GM18867 (cell line): Measurements from ENCODE around the gene MRPS31.

Source experiments
- ATAC-seq: cut with Tn5 transposase; IDR thresholded peaks from one replicate; pipeline ENCODE4 v1.9.1; 2021; ENCODE audit warnings: mild to moderate bottlenecking, moderate library complexity; ENCODE audit not compliant: unreplicated experiment

Gene MRPS31

DNA sequence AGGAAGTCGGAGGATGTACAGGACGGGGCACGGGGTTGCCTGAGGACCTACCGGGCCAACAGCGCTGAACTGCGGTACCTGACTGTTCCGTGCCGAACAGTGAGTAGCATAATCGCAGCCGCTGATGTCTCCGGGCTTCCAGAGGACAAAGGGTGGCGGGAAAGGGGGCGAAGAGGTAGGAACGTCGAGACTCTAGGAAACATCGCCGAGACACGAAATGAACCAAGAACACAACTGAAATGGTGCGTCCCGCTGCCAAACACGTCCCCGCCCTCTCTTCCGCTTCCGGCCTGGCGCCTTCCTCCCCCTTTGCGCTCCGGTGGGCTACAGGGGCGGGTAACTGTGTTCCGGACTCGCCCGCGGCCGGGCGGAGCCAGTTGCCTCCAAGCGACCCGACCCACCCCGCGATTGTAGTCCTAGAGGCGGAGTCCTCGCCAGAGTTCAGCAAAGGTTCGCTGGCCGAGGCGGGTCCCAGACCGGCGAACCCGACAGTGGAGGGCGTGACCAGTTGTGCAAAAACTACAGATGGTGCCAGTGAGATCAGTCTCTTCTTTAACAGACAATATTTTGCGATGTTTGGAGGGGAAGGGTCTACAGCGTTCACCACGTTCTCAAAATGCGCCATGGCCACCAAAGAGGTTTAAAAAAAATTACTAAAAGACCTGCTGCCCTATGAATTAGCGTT lies at the start of gene MRPS31:
TSS of gene MRPS31 (minus strand) at position 257 of the 685 bp plus-strand sequence. CDS start at position 203, 54 bp downstream.
- ATAC-seq, result peak; percentile 97

DNA sequence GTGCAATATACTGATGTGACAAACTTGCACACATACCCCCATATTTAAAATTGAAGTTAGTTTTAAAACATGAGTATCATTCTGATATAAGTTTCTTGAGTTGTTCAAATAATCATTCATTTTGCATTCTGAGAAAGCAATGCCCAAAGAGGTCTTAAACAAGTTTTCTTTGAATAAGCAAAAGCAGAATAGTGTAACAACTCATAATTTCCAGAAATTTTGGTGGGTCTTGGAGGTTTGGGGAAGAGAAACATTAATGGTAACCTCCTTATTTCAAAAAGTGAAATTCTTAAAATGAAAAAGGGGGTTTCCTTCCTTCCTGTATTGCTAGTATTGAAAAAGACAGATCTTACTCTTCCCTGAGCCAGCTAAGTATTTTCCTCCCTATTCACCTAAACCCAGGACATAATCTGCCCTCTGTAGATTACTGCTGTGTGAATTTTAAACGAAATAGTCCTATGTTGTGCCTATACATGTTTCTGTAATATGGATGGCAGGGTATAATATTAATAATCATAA lies 48.9 kb upstream of the MRPS31 start:
- no peak for ATAC-seq

DNA sequence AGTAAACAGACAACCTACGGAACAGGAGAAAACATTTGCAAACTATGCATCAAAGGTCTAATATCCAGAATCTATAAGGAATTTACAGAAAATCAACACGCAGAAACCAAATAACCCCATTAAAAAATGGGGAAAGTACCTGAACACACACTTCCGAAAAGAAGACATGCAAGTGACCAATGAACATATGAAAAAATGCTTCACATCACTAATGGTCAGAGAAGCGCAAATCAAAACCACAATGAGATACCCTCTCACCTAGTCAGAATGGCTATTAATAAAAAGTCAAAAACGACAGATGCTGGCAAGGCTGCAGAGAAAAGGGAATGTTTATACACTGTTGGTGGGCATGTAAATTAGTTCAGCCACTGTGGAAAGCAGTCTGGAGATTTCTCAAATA lies 47.9 kb upstream of the MRPS31 start:
- ATAC-seq, result no peak

DNA sequence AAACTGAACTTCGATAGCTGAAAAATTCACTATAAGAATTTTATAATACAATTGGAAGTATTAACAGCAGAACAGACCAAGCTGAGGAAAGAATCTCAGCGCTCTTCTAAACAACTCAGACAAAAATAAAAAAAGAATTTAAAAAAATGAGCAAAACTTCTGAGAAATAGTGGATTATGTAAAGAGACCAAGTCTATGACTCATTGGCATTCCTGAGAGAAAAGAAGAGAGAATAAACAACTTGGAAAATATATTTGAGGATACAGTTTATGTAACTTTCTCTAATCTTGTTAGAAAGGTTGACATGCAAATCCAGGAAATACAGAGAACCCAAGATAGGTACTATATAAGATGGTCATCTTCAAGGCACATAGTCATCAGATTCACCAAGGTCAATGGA lies 43.8 kb upstream of the MRPS31 start:
- no peak for ATAC-seq

DNA sequence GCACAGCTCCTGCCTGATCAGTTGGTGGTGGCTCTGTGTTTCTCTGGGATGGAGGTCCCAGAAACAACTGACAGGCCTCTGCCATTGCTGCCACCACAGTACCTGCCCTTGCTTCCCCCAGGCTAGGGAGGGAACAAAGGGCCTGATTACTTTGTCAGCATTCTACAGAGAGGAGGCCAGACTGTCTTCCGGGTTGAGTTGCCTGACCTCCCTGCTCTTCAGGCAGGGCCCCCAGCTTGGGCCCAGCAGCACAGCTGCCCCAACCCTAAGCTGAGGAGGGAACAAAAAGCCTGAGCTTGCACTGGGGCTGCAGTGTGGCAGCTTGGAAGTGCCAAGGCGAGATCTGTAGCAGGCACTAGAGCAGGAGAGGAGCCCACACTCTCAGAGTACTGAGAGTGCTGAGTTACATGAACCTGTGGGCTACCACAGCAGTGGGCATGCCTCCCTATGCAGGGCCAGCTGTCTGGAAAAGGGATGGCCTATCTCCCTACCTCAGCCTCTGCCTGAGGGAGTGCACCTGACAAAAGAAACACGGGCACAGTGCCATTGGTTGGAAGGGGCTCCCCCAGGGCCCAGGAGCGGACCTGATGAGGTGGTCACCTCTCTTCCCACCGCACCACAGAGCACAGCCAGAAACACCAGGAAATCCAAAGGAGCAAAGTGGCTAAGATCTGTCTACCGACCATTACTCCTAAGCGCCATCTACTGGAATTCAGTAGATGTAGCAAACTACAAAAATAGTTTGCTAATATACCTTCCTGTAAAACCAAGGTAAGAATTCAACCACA lies 42.9 kb upstream of the MRPS31 start:
- ATAC-seq, result no peak

DNA sequence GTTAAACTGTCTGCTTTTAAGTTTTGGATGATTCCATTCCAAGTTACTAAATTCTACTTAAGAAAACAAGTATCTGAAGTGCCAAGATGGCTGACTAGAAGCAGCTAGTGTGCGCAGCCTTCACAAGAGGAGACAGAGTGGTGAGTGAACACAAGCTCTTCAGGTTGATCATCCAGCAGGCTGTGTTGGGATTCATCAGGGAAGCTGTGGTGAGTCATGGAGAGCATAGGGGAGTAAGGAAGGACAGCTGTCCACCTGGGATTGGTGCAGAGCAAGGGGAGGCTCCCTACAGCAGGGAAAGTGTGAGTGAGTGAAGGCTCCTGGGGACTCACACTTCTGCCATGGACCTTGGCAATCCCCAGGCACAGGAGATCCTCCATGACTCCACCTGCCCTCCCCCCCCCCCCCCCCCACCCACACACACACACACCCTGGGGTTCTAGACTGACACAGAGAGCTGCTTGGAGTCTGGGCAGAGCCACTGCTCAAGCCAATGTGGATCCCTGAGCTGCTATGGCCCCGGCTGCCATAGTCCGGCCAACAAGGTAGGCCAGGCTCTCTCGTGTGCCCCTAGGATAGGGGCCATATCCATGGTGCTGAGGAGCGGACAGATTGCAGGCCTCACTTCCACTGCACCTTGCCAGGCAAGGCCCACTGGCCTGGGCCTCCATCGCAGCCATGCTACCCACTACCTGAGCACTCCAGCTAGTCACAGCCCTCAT lies 41.9 kb upstream of the MRPS31 start:
- ATAC-seq, result no peak

DNA sequence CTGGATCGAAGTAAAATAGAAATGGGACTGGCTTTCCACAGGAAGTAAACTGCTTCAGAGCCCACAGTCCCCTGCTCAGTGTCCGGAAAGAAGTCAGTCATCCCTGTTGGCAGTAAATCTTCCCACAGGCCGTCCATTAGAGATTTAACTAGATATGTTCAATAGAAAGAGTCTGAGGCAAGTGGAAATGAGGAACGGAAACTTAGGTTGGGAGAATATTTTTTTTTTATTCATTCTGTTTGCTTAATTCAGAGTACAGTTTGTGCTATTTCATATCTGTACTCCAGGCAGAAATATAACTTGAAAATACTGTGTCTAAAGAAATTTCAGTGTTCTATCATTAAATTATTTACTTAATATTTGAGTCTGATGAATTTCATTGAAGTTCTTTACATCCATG lies 41.1 kb upstream of the MRPS31 start:
- no peak for ATAC-seq

DNA sequence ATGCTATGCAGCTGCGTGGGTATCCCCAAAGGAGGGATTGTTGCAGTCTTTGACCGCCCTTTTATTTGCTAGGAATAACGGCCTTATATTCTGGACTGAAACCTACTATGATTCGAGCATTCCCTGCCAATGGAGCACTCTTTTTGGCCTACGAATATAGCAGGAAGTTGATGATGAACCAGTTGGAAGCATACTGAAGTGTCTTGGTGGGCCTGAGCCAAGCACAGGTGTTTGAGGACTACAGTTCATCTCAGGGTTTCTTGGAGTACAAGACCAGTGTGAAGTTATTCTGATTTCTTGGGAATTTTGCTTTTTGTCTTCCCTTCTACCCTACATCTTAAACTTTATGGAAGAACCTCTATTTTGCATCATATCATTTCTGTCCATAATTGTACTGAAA lies 38.5 kb upstream of the MRPS31 start:
- no peak for ATAC-seq

DNA sequence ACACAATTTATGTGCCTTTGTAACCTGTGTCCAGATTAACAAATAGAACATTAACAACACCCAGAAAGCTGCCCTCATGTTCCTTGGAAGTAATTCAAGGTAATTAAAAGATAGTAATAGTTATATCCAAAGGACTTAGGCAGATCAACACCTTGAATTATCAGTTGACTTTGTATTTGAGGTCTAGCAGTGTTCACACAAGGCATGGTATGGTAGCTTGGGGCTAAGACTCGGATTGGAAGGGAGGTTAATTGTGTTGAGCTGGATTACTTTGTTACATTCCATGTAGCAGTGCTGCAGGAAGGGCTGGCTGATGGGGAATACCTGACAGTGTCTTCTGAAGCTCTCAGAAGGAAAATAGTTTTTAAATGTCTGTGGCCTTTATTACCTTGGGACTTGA lies 35.3 kb upstream of the MRPS31 start:
- no peak for ATAC-seq

DNA sequence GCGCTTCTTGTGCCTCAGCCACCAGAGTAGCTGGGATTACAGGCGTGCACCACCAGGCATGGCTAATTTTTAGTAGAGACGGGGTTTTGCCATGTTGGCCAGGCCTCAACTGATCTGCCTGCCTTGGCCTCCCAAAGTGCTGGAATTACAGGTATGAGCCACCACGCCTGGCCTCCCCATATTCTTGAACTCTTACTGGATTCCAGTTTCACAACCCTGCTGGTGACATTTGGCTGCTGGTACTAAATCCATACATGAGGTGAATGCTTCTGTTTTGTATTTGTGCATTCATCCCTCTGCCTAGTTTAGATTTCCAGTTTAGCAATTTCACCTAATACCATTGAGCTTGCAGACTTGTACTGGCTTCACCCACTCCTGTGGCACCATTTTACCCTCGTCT lies 32.3 kb upstream of the MRPS31 start:
- no peak for ATAC-seq

DNA sequence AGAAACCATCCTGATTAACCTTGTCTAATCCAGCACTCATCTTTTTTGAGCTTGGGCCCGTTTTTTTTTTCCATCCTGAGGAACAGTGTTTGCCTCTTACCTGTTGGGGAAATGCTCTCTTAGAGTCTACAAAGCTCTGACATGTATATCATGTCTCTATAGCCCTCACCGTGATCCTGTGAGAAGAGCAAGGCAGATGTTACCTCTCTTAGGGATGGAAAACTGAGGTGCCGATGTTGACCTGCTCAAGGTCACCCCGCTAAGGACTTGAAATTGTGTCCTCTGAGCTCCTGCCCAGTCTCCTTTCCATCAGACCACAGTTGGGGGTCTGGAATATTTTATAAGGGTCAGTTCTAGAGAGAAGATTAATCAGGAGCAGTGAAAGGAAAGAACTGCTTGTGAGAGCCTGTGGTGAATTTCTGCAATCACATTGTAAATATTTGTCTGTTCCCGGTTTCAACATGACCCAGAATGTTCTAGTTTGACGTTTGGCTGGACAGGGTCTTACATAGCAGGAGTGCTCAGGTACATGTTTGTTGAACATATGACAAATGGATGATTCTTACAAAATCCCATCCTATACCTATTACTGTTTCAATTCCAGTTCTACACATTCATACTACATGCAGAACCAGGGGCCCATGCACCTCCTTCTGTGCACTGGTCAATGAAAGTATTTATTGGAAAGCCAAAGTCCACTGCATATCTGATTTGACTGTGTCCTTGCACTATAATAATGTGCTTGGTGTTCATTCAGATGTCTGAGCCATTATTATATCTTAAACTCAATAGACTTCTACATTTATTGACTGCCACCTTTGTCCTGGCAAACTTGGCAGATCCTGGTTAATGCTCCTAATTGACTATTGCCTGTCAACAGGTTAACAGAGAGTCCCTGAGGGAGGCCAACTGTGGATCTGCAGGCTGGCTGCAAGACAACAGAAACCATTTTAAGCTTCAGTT lies 30.5 kb upstream of the MRPS31 start:
- no peak for ATAC-seq

DNA sequence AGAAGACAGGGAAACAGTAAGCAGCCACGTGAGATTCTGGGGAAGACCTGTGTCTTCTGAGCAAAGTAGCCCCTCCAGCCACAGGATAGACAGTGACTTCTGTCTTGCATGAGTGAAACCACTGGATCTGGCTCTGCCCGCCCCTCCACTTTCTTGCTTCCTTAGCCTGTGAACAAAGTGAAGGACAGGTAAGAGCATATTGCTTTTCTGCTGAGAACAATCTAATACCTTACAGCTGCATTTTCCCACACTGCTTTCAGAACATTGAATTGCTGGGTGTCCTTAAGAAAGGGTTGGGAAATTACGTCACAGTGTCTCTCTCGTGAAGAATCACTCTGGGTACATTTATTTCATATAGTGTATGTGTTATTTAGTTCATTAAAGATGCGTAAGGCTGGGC lies 29.6 kb upstream of the MRPS31 start:
- no peak for ATAC-seq

DNA sequence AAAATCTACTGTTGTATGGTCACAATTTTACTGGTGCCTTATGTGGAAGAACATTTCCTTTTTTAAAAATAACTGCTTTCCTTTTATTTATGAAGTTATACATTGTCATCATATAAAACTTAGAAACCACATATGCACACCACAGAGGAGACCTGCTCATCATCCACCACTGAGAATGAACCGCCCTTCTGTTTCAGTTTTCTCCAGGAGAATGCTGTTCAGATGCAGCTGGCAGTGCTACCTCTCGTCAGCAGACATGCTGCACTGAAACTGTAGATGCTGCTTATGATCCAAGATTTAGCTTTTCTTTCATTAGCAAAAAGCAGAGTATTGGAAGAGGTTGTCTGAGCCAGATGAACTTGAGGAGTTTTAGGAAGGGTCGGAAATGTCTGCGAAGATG lies 28.5 kb upstream of the MRPS31 start:
- ATAC-seq, result no peak

DNA sequence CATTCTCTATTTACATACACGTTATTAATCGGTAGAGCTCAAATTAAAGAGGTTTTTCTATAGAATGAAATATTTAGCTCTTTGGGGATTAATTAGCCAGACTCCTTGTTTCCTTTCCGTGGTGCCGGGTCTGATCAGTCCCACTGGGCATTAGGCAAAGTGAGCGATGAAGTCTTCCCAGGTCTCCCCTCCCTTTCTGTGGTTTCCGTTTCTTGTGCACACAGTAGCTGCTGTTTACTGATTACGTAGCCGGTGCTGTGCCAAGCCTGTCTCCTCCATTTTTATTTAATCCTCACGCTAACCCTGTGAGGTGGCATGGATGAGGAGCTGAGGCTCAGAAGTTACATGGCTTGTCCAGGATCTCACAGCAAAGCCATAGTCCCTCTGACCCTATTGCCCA lies 27.4 kb upstream of the MRPS31 start:
- ATAC-seq, result no peak

DNA sequence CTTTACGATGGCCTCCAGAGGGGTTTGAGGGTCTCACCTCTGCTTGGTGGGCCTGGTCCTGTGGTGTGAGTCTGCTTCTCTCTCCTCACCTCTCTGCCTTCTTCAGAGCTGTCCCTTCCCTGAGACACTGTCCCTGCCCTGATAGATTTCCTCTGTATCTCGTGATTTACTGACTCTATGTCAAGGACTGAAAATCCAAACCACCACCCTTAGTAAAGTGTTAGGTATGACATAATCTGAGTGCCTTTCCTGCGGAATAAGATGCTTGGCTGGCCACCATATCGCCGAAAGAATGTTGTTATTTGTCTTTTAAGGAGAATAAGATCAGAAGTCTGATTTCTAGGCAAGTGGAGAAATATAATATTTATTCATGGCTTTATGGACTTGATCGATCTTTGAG lies 25.7 kb upstream of the MRPS31 start:
- ATAC-seq, result no peak

DNA sequence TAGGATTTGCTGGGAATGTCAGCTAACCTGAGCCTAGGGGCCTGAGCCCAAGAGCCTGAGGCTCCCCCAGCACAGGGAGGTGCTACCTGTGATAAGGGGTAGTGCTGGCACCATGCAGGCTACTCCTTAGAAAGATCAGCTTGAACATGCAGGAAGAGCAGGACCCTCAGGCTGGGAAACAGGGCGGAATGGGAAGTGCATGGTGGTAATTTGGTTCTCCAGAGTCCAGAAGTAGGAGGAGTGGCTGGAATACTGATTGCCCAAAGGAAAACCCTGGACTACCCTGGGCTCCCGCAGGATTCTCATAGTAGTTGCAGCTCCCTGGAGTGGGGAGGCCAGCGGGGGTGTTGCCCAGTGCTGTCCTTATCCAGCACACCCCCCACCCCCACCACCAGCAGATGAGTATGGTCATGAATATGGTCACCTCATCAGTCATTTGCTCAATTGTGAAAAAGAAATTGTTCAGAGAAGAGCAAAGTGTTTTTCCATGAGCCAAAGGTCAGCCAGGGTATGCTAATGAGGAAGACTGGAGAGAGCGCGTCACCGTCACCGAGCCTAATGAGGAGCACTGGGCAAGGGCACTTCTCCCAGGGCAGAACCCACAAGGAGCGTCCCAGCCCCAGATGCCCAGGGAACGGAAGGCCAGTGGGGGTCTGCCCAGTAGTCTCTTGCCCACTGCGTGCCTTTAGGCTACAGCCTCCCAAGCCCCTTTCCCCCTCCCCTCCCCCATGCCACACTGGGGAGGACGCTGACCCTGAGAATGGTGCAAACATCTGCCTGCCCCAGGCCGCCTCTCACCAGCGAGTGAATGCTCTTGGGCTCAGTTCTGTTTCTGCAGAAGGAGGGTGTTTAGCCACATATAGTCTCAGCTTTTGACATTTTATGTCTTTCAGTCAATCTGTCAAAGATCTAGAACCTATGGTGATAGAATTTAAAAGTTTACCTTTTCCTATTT lies 23.7 kb upstream of the MRPS31 start:
- no peak for ATAC-seq

DNA sequence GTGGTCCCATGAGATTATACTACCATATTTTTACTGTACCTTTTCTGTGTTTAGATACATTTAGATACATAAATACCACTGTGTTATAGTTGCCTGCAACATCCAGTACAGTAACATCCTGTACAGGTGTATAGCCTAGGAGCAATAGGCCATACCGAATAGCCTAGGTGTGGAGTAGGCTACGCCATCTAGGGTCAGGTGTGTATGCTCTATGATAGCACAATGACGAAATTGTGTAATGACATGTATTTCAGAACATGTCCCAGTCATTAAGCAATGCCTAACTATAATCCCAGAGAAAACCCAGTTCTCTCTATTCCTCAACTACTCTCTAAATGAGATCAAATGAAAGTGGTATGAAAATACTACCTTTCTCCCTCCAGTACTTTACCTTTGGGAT lies 22.3 kb upstream of the MRPS31 start:
- no peak for ATAC-seq

DNA sequence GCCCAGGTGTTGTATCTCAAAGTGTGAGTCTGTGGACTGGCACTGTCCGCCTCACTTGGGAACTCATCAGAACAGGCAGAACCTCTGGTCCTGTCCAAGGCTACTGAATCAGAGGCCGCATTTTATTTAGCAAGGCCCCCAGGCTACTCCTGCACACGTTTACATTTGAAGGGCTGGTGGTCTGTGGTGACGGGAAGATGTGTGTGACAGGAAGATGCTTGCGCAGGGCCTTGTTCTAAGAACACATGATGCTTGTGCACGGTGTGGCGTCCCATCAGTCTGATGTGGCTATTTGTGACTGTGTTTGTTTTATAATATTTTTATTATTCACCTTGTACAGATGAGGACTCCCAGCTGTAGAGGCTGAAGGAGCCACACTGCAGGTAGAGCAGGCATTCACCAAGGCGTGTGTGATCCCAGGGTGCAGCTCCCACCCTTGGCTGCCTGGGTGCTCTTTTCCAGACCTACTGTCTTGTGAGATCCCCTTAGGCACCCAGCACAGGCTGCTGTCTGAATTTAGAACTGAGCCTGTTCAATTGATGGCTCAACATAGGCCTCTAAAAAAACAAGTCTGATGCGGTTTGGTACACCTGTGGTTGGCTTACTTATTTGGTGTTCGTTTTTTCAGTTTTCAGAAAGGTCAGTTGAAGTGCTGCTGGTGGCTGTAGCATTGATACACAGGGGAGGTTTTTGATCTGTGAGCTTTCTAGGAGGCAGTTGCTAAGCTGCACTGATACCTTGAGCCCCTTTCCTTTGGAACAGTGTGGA lies 21.5 kb upstream of the MRPS31 start:
- no peak for ATAC-seq

DNA sequence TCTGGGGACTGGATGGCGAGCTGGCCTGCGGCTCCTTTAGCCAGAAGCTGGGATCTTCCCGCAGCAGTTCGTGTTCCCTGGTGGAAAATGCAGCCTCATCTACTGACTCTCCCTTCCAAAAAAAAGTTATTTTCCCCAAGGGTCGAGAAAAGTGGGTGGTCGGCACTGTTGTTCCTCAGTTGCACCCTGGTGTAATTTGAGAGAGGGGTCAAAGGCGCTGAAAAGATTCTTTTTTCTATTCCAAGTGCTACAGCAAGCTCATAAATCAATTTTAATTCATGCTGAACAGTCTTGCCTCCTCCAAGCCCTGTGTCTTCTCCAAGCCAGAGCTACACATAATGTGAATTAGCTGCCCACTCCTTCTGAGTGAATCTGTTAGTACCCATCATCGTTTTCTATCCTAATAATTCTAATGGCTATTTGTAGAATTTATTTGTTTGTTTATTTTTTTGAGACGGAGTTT lies 19.2 kb upstream of the MRPS31 start:
- no peak for ATAC-seq
